Dendritic cell treated with granulocyte-macrophage colony-stimulating factor and Interleukin-4, amounts not matched to agents 40 ng/mL and 50 ng/mL, for 4 days (primary cell): ENCODE results near the gene KRTAP9-6.
"Not testable (repeated sequence)": the region's sequence is repeated elsewhere in the genome, so short reads cannot be mapped to it uniquely, and the experiment has no call there.

Source experiments
- H3K27ac Mint-ChIP-seq: one replicate; pipeline ENCODE4 v1.8.0; 2022; ENCODE audit warnings: mild to moderate bottlenecking, mixed read lengths
- H3K27me3 Mint-ChIP-seq: one replicate; pipeline ENCODE4 v1.8.0; 2022; ENCODE audit warnings: mild to moderate bottlenecking, mixed read lengths
- H3K36me3 Mint-ChIP-seq: one replicate; pipeline ENCODE4 v1.8.0; 2022; ENCODE audit warnings: low read depth, mixed read lengths
- H3K4me1 Mint-ChIP-seq: one replicate; pipeline ENCODE4 v1.8.0; 2022; ENCODE audit warnings: low read depth, mixed read lengths
- H3K4me3 Mint-ChIP-seq: one replicate; pipeline ENCODE4 v1.8.0; 2022; ENCODE audit warnings: mild to moderate bottlenecking, moderate library complexity, mixed read lengths
- H3K9me3 Mint-ChIP-seq: one replicate; pipeline ENCODE4 v1.8.0; 2022; ENCODE audit warnings: mixed read lengths
- intact Hi-C: fragments of 100-400 bp; cut with micrococcal nuclease; formaldehyde crosslinking; loops from one replicate; pipeline ENCODE4 v1.15.0; 2022

The KRTAP9-6 gene

GRCh38 chr17:41254861-41255260 is 10.3 kb upstream of the KRTAP9-6 start:
- no peak overlapping the region for H3K4me3 Mint-ChIP-seq

GRCh38 chr17:41255381-41256290 is 9.5 kb upstream of the KRTAP9-6 start, which contains the start of gene KRTAP9-9:
Gene KRTAP9-9, plus strand, starts transcription at chr17:41255384.
- H3K27me3 Mint-ChIP-seq: peaks cover 18% of the 10 kb centered on the region
- H3K4me1 Mint-ChIP-seq, H3K9me3 Mint-ChIP-seq, intact Hi-C loops, H3K27ac Mint-ChIP-seq, H3K4me3 Mint-ChIP-seq, H3K36me3 Mint-ChIP-seq: not testable (repeated sequence)

More at GRCh38 chr17:41254861-41255260, 10.3 kb upstream of the KRTAP9-6 start:
- Mint-ChIP-seq H3K36me3 (no peaks in the 10 kb centered on the region), H3K4me1 (no peaks in the 10 kb centered on the region), H3K27me3 (peaks cover 24% of the 10 kb centered on the region), H3K9me3 (no peaks in the 10 kb centered on the region), H3K27ac (no peak overlapping the region)
- intact Hi-C loops: no loop called here

GRCh38 chr17:41256291-41256685 is 8.9 kb upstream of the KRTAP9-6 start:
- intact Hi-C loops: no loop called here
- no peaks in the 10 kb centered on the region for H3K4me1 Mint-ChIP-seq
- H3K36me3 Mint-ChIP-seq: no peaks in the 10 kb centered on the region
- no peaks in the 10 kb centered on the region for H3K9me3 Mint-ChIP-seq
- H3K27ac Mint-ChIP-seq: no peak overlapping the region
- peaks cover 20% of the 10 kb centered on the region for H3K27me3 Mint-ChIP-seq
- no peak overlapping the region for H3K4me3 Mint-ChIP-seq

GRCh38 chr17:41258406-41258805 is 6.8 kb upstream of the KRTAP9-6 start:
- Mint-ChIP-seq H3K27me3 (peaks cover 21% of the 10 kb centered on the region), H3K36me3 (no peaks in the 10 kb centered on the region), H3K9me3 (no peaks in the 10 kb centered on the region), H3K4me3 (no peak overlapping the region), H3K4me1 (no peaks in the 10 kb centered on the region), H3K27ac (no peak overlapping the region)
- intact Hi-C loops: no loop called here

GRCh38 chr17:41263212-41263611 is 2.0 kb upstream of the KRTAP9-6 start:
- H3K4me3 Mint-ChIP-seq: no peak overlapping the region
- peaks cover 22% of the 10 kb centered on the region for H3K27me3 Mint-ChIP-seq
- H3K36me3 Mint-ChIP-seq: no peaks in the 10 kb centered on the region
- no peaks in the 10 kb centered on the region for H3K4me1 Mint-ChIP-seq
- intact Hi-C loops: no loop called here
- no peak overlapping the region for H3K27ac Mint-ChIP-seq
- no peaks in the 10 kb centered on the region for H3K9me3 Mint-ChIP-seq

GRCh38 chr17:41264599-41264998 is 579 bp upstream of the KRTAP9-6 start:
- Mint-ChIP-seq H3K4me3 (no peak overlapping the region), H3K9me3 (no peaks in the 10 kb centered on the region), H3K36me3 (no peaks in the 10 kb centered on the region), H3K27me3 (peaks cover 20% of the 10 kb centered on the region), H3K4me1 (no peaks in the 10 kb centered on the region), H3K27ac (no peak overlapping the region)
- intact Hi-C loops: loop anchor here (1.0 kb wide), 1 partner anchor 12 kb away; no protein-coding TSS in a partner anchor

GRCh38 chr17:41267711-41268110 is 2.5 kb downstream of the KRTAP9-6 start:
- Mint-ChIP-seq H3K4me1 (no peaks in the 10 kb centered on the region), H3K9me3 (no peaks in the 10 kb centered on the region), H3K27ac (no peak overlapping the region), H3K4me3 (no peak overlapping the region), H3K36me3 (no peaks in the 10 kb centered on the region), H3K27me3 (peaks cover 23% of the 10 kb centered on the region)
- intact Hi-C loops: no loop called here

- H3K27me3 Mint-ChIP-seq: peaks cover 15% of the 10 kb centered on the region
- H3K36me3 Mint-ChIP-seq, H3K9me3 Mint-ChIP-seq, H3K4me3 Mint-ChIP-seq, H3K4me1 Mint-ChIP-seq, intact Hi-C loops, H3K27ac Mint-ChIP-seq: not testable (repeated sequence)
These were observed 6.1 kb downstream of the KRTAP9-6 start for GRCh38 chr17:41271323-41271722.

- no peaks in the 10 kb centered on the region for H3K9me3 Mint-ChIP-seq
- no peaks in the 10 kb centered on the region for H3K4me1 Mint-ChIP-seq
- H3K36me3 Mint-ChIP-seq: no peaks in the 10 kb centered on the region
- no peak overlapping the region for H3K4me3 Mint-ChIP-seq
- H3K27me3 Mint-ChIP-seq: peaks cover 16% of the 10 kb centered on the region
- intact Hi-C loops: no loop called here
- no peak overlapping the region for H3K27ac Mint-ChIP-seq
These were observed 6.7 kb downstream of the KRTAP9-6 start for GRCh38 chr17:41271858-41272257.

GRCh38 chr17:41275648-41276190 is 10.5 kb downstream of the KRTAP9-6 start, which contains the start of gene KRTAP9-7:
Gene KRTAP9-7, plus strand, starts transcription at chr17:41275698. Its CDS starts 0 bp downstream, at chr17:41275698.
- intact Hi-C loops: loop anchor here (1.0 kb wide), 1 partner anchor 11 kb away; no protein-coding TSS in a partner anchor
- H3K27ac Mint-ChIP-seq: not testable (repeated sequence)

GRCh38 chr17:41278176-41278955 is 13.2 kb downstream of the KRTAP9-6 start:
- Mint-ChIP-seq H3K36me3 (no peaks in the 10 kb centered on the region), H3K4me1 (no peaks in the 10 kb centered on the region), H3K27me3 (peaks cover 12% of the 10 kb centered on the region), H3K9me3 (no peaks in the 10 kb centered on the region), H3K4me3 (no peak overlapping the region), H3K27ac (no peak overlapping the region)
- intact Hi-C loops: no loop called here

More at GRCh38 chr17:41275648-41276190, 10.5 kb downstream of the KRTAP9-6 start, which contains the start of gene KRTAP9-7:
- H3K9me3 Mint-ChIP-seq, H3K4me1 Mint-ChIP-seq, H3K4me3 Mint-ChIP-seq, H3K36me3 Mint-ChIP-seq: not testable (repeated sequence)
- H3K27me3 Mint-ChIP-seq: peaks cover 18% of the 10 kb centered on the region

GRCh38 chr17:41284043-41284442 is 18.9 kb downstream of the KRTAP9-6 start:
- Mint-ChIP-seq H3K27me3 (peaks cover 1% of the 10 kb centered on the region), H3K27ac (no peak overlapping the region), H3K4me1 (peaks cover 15% of the 10 kb centered on the region), H3K36me3 (no peaks in the 10 kb centered on the region), H3K9me3 (no peaks in the 10 kb centered on the region), H3K4me3 (no peak overlapping the region)
- intact Hi-C loops: no loop called here

- H3K36me3 Mint-ChIP-seq: no peaks in the 10 kb centered on the region
- peaks cover 1% of the 10 kb centered on the region for H3K27me3 Mint-ChIP-seq
- no peak overlapping the region for H3K27ac Mint-ChIP-seq
- H3K4me1 Mint-ChIP-seq: peaks cover 15% of the 10 kb centered on the region
- H3K9me3 Mint-ChIP-seq: no peaks in the 10 kb centered on the region
- H3K4me3 Mint-ChIP-seq: no peak overlapping the region
- intact Hi-C loops: no loop called here
These were observed 19.4 kb downstream of the KRTAP9-6 start for GRCh38 chr17:41284546-41284945.

- Mint-ChIP-seq H3K27ac (no peak overlapping the region), H3K27me3 (peaks cover 1% of the 10 kb centered on the region), H3K4me3 (no peak overlapping the region), H3K4me1 (peaks cover 15% of the 10 kb centered on the region), H3K36me3 (no peaks in the 10 kb centered on the region), H3K9me3 (no peaks in the 10 kb centered on the region)
- intact Hi-C loops: no loop called here
These were observed 21.9 kb downstream of the KRTAP9-6 start for GRCh38 chr17:41287050-41287449.
